Cardiac fibroblast (primary cell): Measurements from ENCODE around the gene GRIK2.

Experiments used
- DNase-seq, 2 donors: peaks; one replicate each; pipeline versions ENCODE4 v3.0.0 to v3.0.0-alpha.2; 2010; ENCODE audit warnings: low read depth in 2 of 2
- H3K4me3 ChIP-seq, 2 donors: replicated peaks in 1 of 2; 1 replicate in 1 of 2; 2 replicates in 1 of 2; pipeline ENCODE4 v1.5.1; 2011; ENCODE audit warnings: low read depth in 2 of 2, low read length in 2 of 2, mild to moderate bottlenecking in 2 of 2, moderate library complexity in 1 of 2
- CTCF ChIP-seq: IDR thresholded peaks from one replicate; pipeline ENCODE4 v1.5.1; 2011; ENCODE audit warnings: low read depth, mild to moderate bottlenecking, low read length, inconsistent platforms

GRIK2 gene

GRCh38 chr6:101961357-101961756 is 567.8 kb downstream of the GRIK2 start:
- no peak for TF ChIP-seq CTCF
- DNase-seq = no peak
- no peak overlapping the region for H3K4me3 ChIP-seq

- no peak for DNase-seq
- no peak overlapping the region for H3K4me3 ChIP-seq
- no peak for TF ChIP-seq CTCF
Observed at GRCh38 chr6:101980924-101981323, 587.4 kb downstream of the GRIK2 start.

GRCh38 chr6:101986476-101986875 is 593.0 kb downstream of the GRIK2 start:
- DNase-seq = no peak
- TF ChIP-seq CTCF = no peak
- no peak overlapping the region for H3K4me3 ChIP-seq

- TF ChIP-seq CTCF = no peak
- no peak for DNase-seq
- H3K4me3 ChIP-seq = no peak overlapping the region
Observed at GRCh38 chr6:101992286-101992685, 598.8 kb downstream of the GRIK2 start.

- no peak overlapping the region for H3K4me3 ChIP-seq
- no peak for TF ChIP-seq CTCF
- no peak for DNase-seq
Observed at GRCh38 chr6:101994521-101994920, 601.0 kb downstream of the GRIK2 start.

GRCh38 chr6:102015431-102015830 is 621.9 kb downstream of the GRIK2 start:
- DNase-seq = no peak
- no peak for TF ChIP-seq CTCF
- no peak overlapping the region for H3K4me3 ChIP-seq

GRCh38 chr6:102022281-102022680 is 628.8 kb downstream of the GRIK2 start:
- no peak for DNase-seq
- H3K4me3 ChIP-seq = no peak overlapping the region
- TF ChIP-seq CTCF = no peak
